NOMO-1 (cell line): Measurements from ENCODE around the gene HMCN1.

Source experiments
- DNase-seq, 2 experiments: peaks; one replicate each; lab custom pipeline; 2025; ENCODE audit not compliant: unreplicated experiment in 2 of 2; lab: John Stamatoyannopoulos, UW

HMCN1 gene

DNA sequence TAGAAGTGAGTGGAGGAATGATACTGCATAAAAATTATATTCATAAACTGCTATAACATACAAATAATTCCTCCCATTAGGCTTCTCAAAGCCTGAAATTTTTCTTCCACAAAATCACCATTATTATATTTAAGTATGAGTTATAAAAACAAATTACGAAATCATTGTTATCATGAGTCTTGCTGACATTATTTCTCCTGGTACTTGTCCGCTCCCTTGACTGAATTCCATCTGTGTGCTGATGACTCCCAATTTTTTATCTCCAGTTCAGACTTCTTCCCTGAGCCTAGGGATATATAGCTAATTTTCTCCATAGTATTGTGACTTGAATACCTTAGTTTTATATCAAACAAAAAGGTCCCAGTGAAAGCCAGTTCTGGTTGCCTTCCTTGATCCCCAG is 268.2 kb downstream of the HMCN1 start:
- DNase-seq = no peak

DNA sequence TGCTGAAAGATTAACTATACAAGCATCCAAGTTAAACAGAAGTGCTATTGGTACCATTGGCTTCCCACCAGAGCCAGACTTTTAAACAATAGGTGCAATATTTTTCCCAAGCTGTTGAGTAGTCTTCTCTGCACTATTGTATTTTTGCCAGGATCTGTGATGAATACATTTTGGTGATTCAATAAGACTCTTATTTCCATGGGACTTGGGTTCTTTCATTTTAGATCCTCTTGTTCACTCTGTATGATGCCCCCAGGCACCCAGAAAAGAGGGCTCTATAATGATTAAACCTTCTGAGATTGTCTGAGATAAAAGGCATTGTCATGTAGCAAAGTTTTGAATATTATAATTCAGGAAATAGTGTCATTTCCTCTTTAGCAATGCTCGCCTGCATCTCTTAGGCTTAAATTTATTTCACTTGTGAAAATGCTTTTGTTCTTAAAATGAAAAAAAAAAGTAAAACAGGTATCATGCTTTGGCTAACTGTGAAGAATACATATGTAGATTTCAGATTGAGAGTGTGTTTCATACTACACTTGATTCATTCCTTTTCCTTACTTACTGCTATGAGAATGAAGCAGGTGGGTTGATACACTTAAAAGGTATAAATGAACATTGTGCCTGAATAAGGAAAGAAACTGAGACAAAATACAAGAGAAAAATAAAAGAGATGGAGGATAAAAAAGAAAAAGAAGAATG is 275.0 kb downstream of the HMCN1 start:
- no peak for DNase-seq

GRCh38 chr1:186014370-186015037 is 280.3 kb downstream of the HMCN1 start:
- DNase-seq = no peak

DNA sequence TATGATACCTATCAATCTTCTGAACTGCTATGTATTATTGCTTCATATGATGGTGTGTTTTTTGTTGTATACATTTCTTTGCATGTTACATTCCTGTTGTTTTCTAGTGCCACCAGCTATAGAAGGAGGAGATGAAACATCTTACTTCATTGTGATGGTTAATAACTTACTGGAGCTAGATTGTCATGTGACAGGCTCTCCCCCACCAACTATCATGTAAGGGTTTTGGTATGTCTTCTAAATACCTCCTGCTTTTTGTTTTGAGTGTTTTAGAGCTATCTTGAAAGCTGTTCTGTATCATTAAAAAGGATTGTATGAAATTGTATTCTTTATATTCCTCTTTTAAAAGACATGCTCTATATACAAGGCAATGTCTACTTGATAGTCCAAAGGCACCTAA is 282.7 kb downstream of the HMCN1 start:
- no peak for DNase-seq

- no peak for DNase-seq
Measured at GRCh38 chr1:186022184-186022583, 288.0 kb downstream of the HMCN1 start.

DNA sequence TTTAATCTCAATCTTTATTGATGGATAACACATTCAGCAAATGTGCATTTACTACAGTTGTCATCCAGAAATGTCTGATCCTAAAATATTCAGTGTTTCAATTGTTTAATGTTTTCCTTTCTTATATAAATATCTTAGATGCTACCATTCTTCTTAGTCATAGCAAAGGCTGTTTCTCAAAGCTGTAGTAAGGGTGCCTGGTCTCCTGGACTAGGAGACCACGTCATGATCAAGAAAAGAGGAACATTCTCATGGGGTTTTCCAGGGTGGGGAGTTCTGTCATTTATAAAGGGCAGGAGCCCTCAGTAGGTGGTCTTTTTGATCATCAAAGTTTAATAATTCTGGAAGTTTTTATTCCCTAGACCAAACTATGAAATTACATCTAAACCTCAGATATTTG is 292.8 kb downstream of the HMCN1 start:
- DNase-seq = no peak

GRCh38 chr1:186027621-186028020 is 293.4 kb downstream of the HMCN1 start:
- DNase-seq = no peak

- no peak for DNase-seq
Measured at GRCh38 chr1:186030453-186030852, 296.3 kb downstream of the HMCN1 start.

- DNase-seq = no peak
Measured at GRCh38 chr1:186033847-186034271, 299.7 kb downstream of the HMCN1 start.

GRCh38 chr1:186042230-186042629 is 308.0 kb downstream of the HMCN1 start:
- no peak for DNase-seq

DNA sequence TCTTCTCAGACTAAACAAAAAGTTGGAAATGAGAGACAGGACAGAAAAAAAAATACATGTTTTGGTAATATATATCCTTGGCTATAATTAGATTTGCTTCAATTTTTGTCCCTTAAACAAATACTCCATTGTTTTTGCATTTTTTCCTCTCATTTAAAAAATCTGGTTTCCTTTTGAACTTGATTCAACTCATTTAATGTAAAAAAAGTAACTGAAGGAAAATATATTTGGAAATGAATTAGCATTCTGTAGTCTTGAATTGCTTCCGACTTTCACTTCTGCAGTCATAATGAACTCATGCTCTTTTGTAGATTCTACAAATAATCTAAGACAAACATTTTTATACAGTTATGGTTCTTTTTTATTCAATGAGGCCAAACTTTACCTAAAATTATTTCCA is 309.1 kb downstream of the HMCN1 start:
- DNase-seq = no peak

- no peak for DNase-seq
Measured at GRCh38 chr1:186044079-186044685, 310.0 kb downstream of the HMCN1 start.

GRCh38 chr1:186046437-186047211 is 312.4 kb downstream of the HMCN1 start:
- no peak for DNase-seq

DNA sequence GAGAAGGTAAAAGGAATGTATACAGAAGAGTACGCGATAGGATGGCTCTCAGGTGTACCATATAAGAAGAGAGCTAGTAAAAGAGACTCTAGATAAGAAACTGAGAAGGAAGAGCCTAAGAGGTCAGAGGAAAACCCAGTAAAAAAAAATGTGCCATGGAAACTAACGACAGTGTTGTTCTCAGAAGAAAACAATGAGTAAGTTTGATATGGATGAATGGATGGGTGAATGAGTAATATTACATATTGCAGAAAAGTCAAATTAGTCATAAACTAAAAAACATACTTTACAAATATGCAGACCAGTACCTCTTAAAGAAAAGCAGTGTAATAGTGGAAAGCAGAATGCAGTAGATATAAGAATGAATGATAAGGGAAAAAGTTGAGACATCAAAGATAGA is 316.2 kb downstream of the HMCN1 start:
- no peak for DNase-seq

- no peak for DNase-seq
Measured at GRCh38 chr1:186054003-186054402, 319.8 kb downstream of the HMCN1 start.

DNA sequence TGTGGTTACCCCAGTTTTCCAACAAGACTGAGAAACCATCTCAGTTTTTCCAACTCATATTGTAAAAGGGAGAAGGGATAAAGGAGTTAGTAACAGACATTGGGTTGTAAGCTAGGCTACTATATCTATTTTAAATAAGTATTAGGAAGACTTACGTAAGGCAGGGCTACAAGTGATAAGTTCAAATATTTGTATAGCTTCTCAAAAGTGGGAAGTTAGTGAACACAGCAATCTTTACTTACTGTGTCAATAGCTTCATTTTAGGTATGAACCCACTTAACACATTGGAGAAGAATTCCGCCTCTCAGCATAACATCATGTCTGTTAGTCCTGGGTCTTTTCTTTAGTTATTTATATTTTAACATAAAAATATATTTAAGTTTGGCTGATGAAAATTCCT is 320.7 kb downstream of the HMCN1 start:
- DNase-seq = no peak

GRCh38 chr1:186055846-186056245 is 321.7 kb downstream of the HMCN1 start:
- no peak for DNase-seq

DNA sequence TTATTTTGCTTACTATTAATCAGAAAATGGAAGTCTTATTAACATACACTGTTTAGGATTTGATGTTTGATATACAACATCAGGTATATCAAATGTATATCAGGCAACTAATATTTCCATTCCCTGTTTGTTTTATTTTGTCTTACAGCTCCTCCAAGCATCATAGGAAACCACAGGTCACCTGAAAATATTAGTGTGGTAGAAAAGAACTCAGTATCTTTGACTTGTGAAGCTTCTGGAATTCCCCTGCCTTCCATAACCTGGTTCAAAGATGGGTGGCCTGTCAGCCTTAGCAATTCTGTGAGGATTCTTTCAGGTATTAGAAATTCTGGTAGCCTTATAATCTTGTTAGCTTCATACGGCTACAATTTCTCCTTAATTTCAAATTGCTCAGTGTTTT is 322.9 kb downstream of the HMCN1 start:
- no peak for DNase-seq

GRCh38 chr1:186059311-186059710 is 325.1 kb downstream of the HMCN1 start:
- no peak for DNase-seq

- DNase-seq = no peak
Measured at GRCh38 chr1:186059752-186060151, 325.6 kb downstream of the HMCN1 start.

DNA sequence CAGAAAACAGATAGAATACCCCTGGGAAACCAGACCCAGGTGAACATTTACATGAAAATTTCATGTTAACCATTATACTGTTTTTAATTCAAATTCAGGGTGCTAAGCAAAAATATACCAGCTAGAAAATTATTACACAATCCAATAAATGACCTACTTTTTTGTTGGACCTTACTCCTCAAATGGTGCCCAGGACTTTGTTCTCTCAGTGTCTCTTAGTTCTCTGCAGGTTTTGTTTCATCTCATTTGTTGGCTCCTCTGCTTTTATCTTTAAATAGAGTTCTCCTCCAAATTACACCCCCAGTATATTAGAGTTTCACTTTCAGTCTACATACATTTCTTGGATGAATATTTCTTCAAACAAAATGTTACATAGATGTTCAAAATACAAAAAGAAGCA is 326.0 kb downstream of the HMCN1 start:
- DNase-seq = no peak
